SJCRH30 (cell line): ENCODE measurements around the gene GPR21. TPM values are rescaled to one million over a fixed set of nuclear protein-coding genes. Genes with fewer than 3 reads are reported as not detected.

Experiments
- total RNA-seq: library from RNA; depleted of rRNA; stranded (reverse); fragments of >200 nt; shearing (Covaris generic); gene quantifications from 2 replicates; pipeline ENCODE4 v1.2.3, GENCODE V29; 2014; rRNA removed

GPR21 gene
- total RNA-seq, 1 experiment from 2014 or later: 1.7 TPM

Other genes with a start within 250 kb of the GPR21 start
- not detected in 2 replicates for gene OR5C1, start 244.7 kb upstream of the GPR21 start, total RNA-seq
- gene OR1K1, start 233.5 kb upstream of the GPR21 start, total RNA-seq: not detected in 2 replicates
- 39.0 and 45.6 TPM in 2 replicates for gene PDCL, start 205.1 kb upstream of the GPR21 start, total RNA-seq
- gene RC3H2, start 128.3 kb upstream of the GPR21 start, total RNA-seq: 84.7 and 91.0 TPM in 2 replicates
- 26.2 and 27.0 TPM in 2 replicates for gene ZBTB6, start 120.3 kb upstream of the GPR21 start, total RNA-seq
- gene ZBTB26, start 102.2 kb upstream of the GPR21 start, total RNA-seq: 10.0 and 12.4 TPM in 2 replicates
- gene RABGAP1, start 92.6 kb upstream of the GPR21 start, total RNA-seq: 52.9 and 57.4 TPM in 2 replicates
- gene STRBP, start 234.9 kb downstream of the GPR21 start, total RNA-seq: 33.8 and 40.5 TPM in 2 replicates